ENCODE measurements around the gene APH1B. TPM values are rescaled to one million over a fixed set of nuclear protein-coding genes. Genes with fewer than 3 reads are reported as not detected.

APH1B gene
- total and polyA plus RNA-seq, 9 of the 15 experiments (the other 6 are each of a cell fraction or from before 2014, with no cell fraction given), result 5.1 to 9.7 (median 7.0) TPM

GRCh38 chr15:63291507-63291906 lies 14.1 kb downstream of the APH1B start (continued):
- TF ChIP-seq ZNF592 (IDR thresholded peaks at IDR 0.05) (no peak), AFF4 (CRISPR knock-in tag; IDR thresholded peaks at IDR 0.05) (no peak)
